AG09319 (cell line): ENCODE data around the gene GTF2IRD1.
"Not testable (repeated sequence)": the region's sequence is repeated elsewhere in the genome, so short reads cannot be mapped to it uniquely, and the experiment has no call there.

Experiments
- DNase-seq: peaks from one replicate; pipeline ENCODE4 v3.0.0-alpha.2; 2010; ENCODE audit warnings: low read depth; ENCODE audit errors: extremely low read depth
- CTCF ChIP-seq: IDR thresholded peaks from 2 replicates; pipeline ENCODE4 v1.5.1; 2011; ENCODE audit warnings: low read depth, mild to moderate bottlenecking, inconsistent platforms, low read length, moderate library complexity

GTF2IRD1 gene

GRCh38 chr7:74489997-74490945 lies 36.6 kb downstream of the GTF2IRD1 start:
- DNase-seq, result no peak
- no peak for TF ChIP-seq CTCF

GRCh38 chr7:74491490-74491889 lies 37.8 kb downstream of the GTF2IRD1 start:
- DNase-seq, result not testable (repeated sequence)

GRCh38 chr7:74493295-74493694 lies 39.6 kb downstream of the GTF2IRD1 start:
- DNase-seq, result no peak
- TF ChIP-seq CTCF, result no peak

- no peak for TF ChIP-seq CTCF
- DNase-seq, result no peak
These were observed 40.4 kb downstream of the GTF2IRD1 start for GRCh38 chr7:74494076-74494548.

- no peak for DNase-seq
- no peak for TF ChIP-seq CTCF
These were observed 41.7 kb downstream of the GTF2IRD1 start for GRCh38 chr7:74495112-74496086.

GRCh38 chr7:74496272-74496671 lies 42.6 kb downstream of the GTF2IRD1 start:
- no peak for TF ChIP-seq CTCF
- DNase-seq, result no peak

GRCh38 chr7:74496773-74497172 lies 43.1 kb downstream of the GTF2IRD1 start:
- DNase-seq, result not testable (repeated sequence)

GRCh38 chr7:74498354-74498753 lies 44.6 kb downstream of the GTF2IRD1 start:
- TF ChIP-seq CTCF, result no peak
- DNase-seq, result no peak
